H9 (cell line): ENCODE measurements around the gene EVC. TPM values are rescaled to one million over a fixed set of nuclear protein-coding genes. Genes with fewer than 3 reads are reported as not detected.

Source experiments
- DNase-seq: peaks from one replicate; pipeline ENCODE4 v3.0.0-alpha.2; 2017
- H2AFZ ChIP-seq: one replicate; pipeline ENCODE4 v1.6.1; 2013; ENCODE audit warnings: mild to moderate bottlenecking, low read length, control low read depth, moderate library complexity
- H2AK5ac ChIP-seq: 2 replicates; pipeline ENCODE4 v1.6.1; 2013; ENCODE audit warnings: low read length, control low read depth, mixed read lengths; ENCODE audit not compliant: insufficient read length
- H2BK120ac ChIP-seq: one replicate; pipeline ENCODE4 v1.6.1; 2013; ENCODE audit warnings: low read depth, mild to moderate bottlenecking, low read length, control low read depth, inconsistent platforms; ENCODE audit not compliant: poor library complexity, severe bottlenecking
- H2BK12ac ChIP-seq: 2 replicates; pipeline ENCODE4 v1.6.1; 2013; ENCODE audit warnings: low read length, control low read depth, mixed read lengths, low read depth; ENCODE audit not compliant: insufficient read length
- H2BK15ac ChIP-seq: 2 replicates; pipeline ENCODE4 v1.6.1; 2013; ENCODE audit warnings: low read depth, low read length, control low read depth
- H2BK20ac ChIP-seq: one replicate; pipeline ENCODE4 v1.6.1; 2013; ENCODE audit warnings: low read depth, mild to moderate bottlenecking, low read length, control low read depth, inconsistent platforms; ENCODE audit not compliant: poor library complexity, severe bottlenecking
- H2BK5ac ChIP-seq: 2 replicates; pipeline ENCODE4 v1.6.1; 2013; ENCODE audit warnings: low read length, control low read depth, mixed read lengths; ENCODE audit not compliant: insufficient read length
- H3K14ac ChIP-seq: 2 replicates; pipeline ENCODE4 v1.6.1; 2013; ENCODE audit warnings: low read length, control low read depth; ENCODE audit not compliant: insufficient read depth
- H3K18ac ChIP-seq: 2 replicates; pipeline ENCODE4 v1.6.1; 2013; ENCODE audit warnings: low read depth, mild to moderate bottlenecking, mixed read lengths, low read length, control low read depth; ENCODE audit not compliant: insufficient read length
- H3K23ac ChIP-seq: 2 replicates; pipeline ENCODE4 v1.6.1; 2013; ENCODE audit warnings: low read length, control low read depth, mixed read lengths, low read depth; ENCODE audit not compliant: insufficient read length
- H3K23me2 ChIP-seq: 2 replicates; pipeline ENCODE4 v1.6.1; 2013; ENCODE audit warnings: low read depth, mild to moderate bottlenecking, mixed read lengths, low read length, control low read depth; ENCODE audit not compliant: insufficient read length, poor library complexity, severe bottlenecking
- H3K27ac ChIP-seq: 2 replicates; pipeline ENCODE4 v1.5.1; 2013; ENCODE audit warnings: low read length, control low read depth, mixed read lengths, low read depth; ENCODE audit not compliant: insufficient read length
- H3K27me3 ChIP-seq: 2 replicates; pipeline ENCODE4 v1.6.1; 2013; ENCODE audit warnings: low read length, control low read depth, inconsistent platforms; ENCODE audit not compliant: insufficient read depth
- H3K4ac ChIP-seq: 2 replicates; pipeline ENCODE4 v1.6.1; 2013; ENCODE audit warnings: low read depth, mild to moderate bottlenecking, control low read depth, inconsistent platforms, low read length, moderate library complexity
- H3K4me1 ChIP-seq: 2 replicates; pipeline ENCODE4 v1.6.1; 2013; ENCODE audit warnings: low read length, control low read depth, inconsistent platforms; ENCODE audit not compliant: insufficient read depth
- H3K4me2 ChIP-seq: 2 replicates; pipeline ENCODE4 v1.6.1; 2013; ENCODE audit warnings: low read length, control low read depth, mixed read lengths; ENCODE audit not compliant: insufficient read length, insufficient read depth
- H3K56ac ChIP-seq: 2 replicates; pipeline ENCODE4 v1.6.1; 2013; ENCODE audit warnings: low read depth, mild to moderate bottlenecking, mixed read lengths, low read length, control low read depth; ENCODE audit not compliant: insufficient read length
- H3K79me1 ChIP-seq: 2 replicates; pipeline ENCODE4 v1.6.1; 2013; ENCODE audit warnings: low read depth, mild to moderate bottlenecking, moderate library complexity, low read length, control low read depth, inconsistent platforms; ENCODE audit not compliant: insufficient read depth, poor library complexity, severe bottlenecking
- H3K79me2 ChIP-seq: 2 replicates; pipeline ENCODE4 v1.6.1; 2013; ENCODE audit warnings: low read length, control low read depth, inconsistent platforms; ENCODE audit not compliant: insufficient read depth
- H3K9ac ChIP-seq: 2 replicates; pipeline ENCODE4 v1.6.1; 2013; ENCODE audit warnings: low read length, control low read depth, mixed read lengths; ENCODE audit not compliant: insufficient read length; ENCODE audit errors: extremely low read depth
- H3K9me3 ChIP-seq: one replicate; pipeline ENCODE4 v1.6.1; 2013; ENCODE audit warnings: low read depth, low read length, inconsistent platforms; ENCODE audit not compliant: control insufficient read depth
- H3T11ph ChIP-seq: one replicate; pipeline ENCODE4 v1.6.1; 2013; ENCODE audit warnings: mild to moderate bottlenecking, low read length, control low read depth, inconsistent platforms
- H4K20me1 ChIP-seq: one replicate; pipeline ENCODE4 v1.6.1; 2013; ENCODE audit not compliant: control insufficient read depth, insufficient read length, insufficient read depth
- H4K5ac ChIP-seq: 2 replicates; pipeline ENCODE4 v1.6.1; 2013; ENCODE audit warnings: low read depth, mild to moderate bottlenecking, mixed read lengths, low read length, control low read depth; ENCODE audit not compliant: insufficient read length
- H4K8ac ChIP-seq: replicated peaks from 2 replicates; pipeline ENCODE4 v1.6.1; 2013; ENCODE audit warnings: low read length, control low read depth, mixed read lengths, low read depth; ENCODE audit not compliant: insufficient read length
- H4K91ac ChIP-seq: 2 replicates; pipeline ENCODE4 v1.6.1; 2013; ENCODE audit warnings: low read depth, mild to moderate bottlenecking, moderate library complexity, mixed read lengths, low read length, control low read depth; ENCODE audit not compliant: insufficient read length
- H3K27ac Mint-ChIP-seq, 3 experiments: 2 replicates in 2 of 3; 3 replicates in 1 of 3; pipeline ENCODE4 v1.8.0; 2020 to 2021; ENCODE audit warnings: mixed read lengths in 3 of 3, mild to moderate bottlenecking in 1 of 3, moderate library complexity in 1 of 3
- H3K27me3 Mint-ChIP-seq: 2 replicates; pipeline ENCODE4 v1.8.0; 2021; ENCODE audit warnings: low read depth, mild to moderate bottlenecking, moderate library complexity, mixed read lengths
- H3K36me3 Mint-ChIP-seq, 3 experiments: 2 replicates in 2 of 3; 3 replicates in 1 of 3; pipeline ENCODE4 v1.8.0; 2020 to 2021; ENCODE audit warnings: low read depth in 3 of 3, mixed read lengths in 3 of 3; ENCODE audit not compliant: insufficient read depth in 1 of 3
- H3K4me1 Mint-ChIP-seq, 2 experiments: 2 replicates each; pipeline ENCODE4 v1.8.0; 2020; ENCODE audit warnings: mixed read lengths in 2 of 2
- H3K4me3 Mint-ChIP-seq, 2 experiments: 2 replicates in 1 of 2; 3 replicates in 1 of 2; pipeline ENCODE4 v1.8.0; 2020 to 2021; ENCODE audit warnings: mild to moderate bottlenecking in 2 of 2, mixed read lengths in 2 of 2, moderate library complexity in 1 of 2
- H3K9me3 Mint-ChIP-seq, 2 experiments: 2 replicates in 1 of 2; 3 replicates in 1 of 2; pipeline ENCODE4 v1.8.0; 2020; ENCODE audit warnings: mild to moderate bottlenecking in 2 of 2, mixed read lengths in 2 of 2, moderate library complexity in 1 of 2
- CTCF ChIP-seq: fragments of 200-600 bp; sonication (generic); conservative IDR thresholded peaks from 3 replicates; pipeline ENCODE4 v1.8.0; 2021; ENCODE audit warnings: antibody characterized with exemption, mild to moderate bottlenecking
- WGBS: extraction: QIAGEN DNeasy Blood & Tissue Kit; methylation state at CpG from one replicate; pipeline ENCODE4 v1.1.7; 2013; ENCODE audit warnings: missing lambda C conversion rate, low lambda C conversion rate, mixed read lengths; ENCODE audit not compliant: insufficient read length; ENCODE audit errors: extremely low coverage; 5-methylcytosine and 5-hydroxymethylcytosine counted together
- total RNA-seq: library from RNA; stranded (reverse); gene quantifications from 2 replicates; pipeline ENCODE4 v1.2.1, GENCODE V29; 2021

Gene EVC
- total RNA-seq, 1 experiment from 2014 or later: 10.1 TPM

DNA sequence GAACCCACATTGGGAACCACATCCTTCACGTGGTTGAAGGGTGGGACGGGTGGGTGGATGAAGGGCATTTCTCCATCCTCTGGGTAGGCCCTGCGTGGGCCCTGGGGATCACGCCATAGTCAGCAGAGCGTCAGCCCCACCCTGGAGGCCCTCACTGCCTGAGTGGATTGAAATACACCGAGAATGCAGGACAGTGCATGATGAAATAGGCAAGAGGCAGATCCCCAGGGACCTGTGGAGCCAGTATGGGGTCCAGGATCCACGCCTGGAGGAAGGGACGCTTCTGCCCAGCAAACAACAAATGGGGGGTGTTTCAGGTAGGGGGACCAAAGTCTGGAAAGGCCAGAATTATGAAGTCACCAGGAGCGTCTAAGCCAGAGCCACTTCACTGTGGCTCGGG lies 19.4 kb downstream of the EVC start:
- H3K18ac ChIP-seq: no peak overlapping the region
- no peaks in the 10 kb centered on the region for H3K4me1 ChIP-seq
- H3K79me2 ChIP-seq: no peaks in the 10 kb centered on the region
- no peaks in the 10 kb centered on the region for H4K20me1 ChIP-seq
- H3K4ac ChIP-seq: no peak overlapping the region
- Mint-ChIP-seq H3K36me3 (peaks cover 18 to 54% (median 38%) of the 10 kb centered on the region in 3 experiments), H3K27ac (peak overlapping the region; percentile 31 to 91 (median 78); a peak in 4 of 7 replicates), H3K4me1 (0 out of 4 replicates have a peak, but pooled peaks cover 0 to 4% of the 10 kb centered on the region in 2 experiments), H3K4me3 (no peak overlapping the region), H3K9me3 (peaks cover 0 to 2% of the 10 kb centered on the region in 2 experiments; a peak in 2 of 5 replicates), H3K27me3 (no peaks in the 10 kb centered on the region; the same call in none of the 2 replicates)
- no peak for DNase-seq
- H2AFZ ChIP-seq: no peak overlapping the region
- H2BK15ac ChIP-seq: no peak overlapping the region
- H3K23ac ChIP-seq: no peak overlapping the region
- H4K8ac ChIP-seq: no peak overlapping the region
- no peaks in the 10 kb centered on the region for H3K79me1 ChIP-seq
- H3K14ac ChIP-seq: no peak overlapping the region
- TF ChIP-seq CTCF: no peak
- no peaks in the 10 kb centered on the region for H3K23me2 ChIP-seq
- no peak overlapping the region for H2BK120ac ChIP-seq
- no peak overlapping the region for H2BK20ac ChIP-seq
- no peak overlapping the region for H4K5ac ChIP-seq
- H3T11ph ChIP-seq: no peak overlapping the region
- H4K91ac ChIP-seq: no peak overlapping the region
- H3K56ac ChIP-seq: no peak overlapping the region
- no peak overlapping the region for H3K4me2 ChIP-seq
- no peak overlapping the region for H2AK5ac ChIP-seq
- no peak overlapping the region for H2BK12ac ChIP-seq
- no peaks in the 10 kb centered on the region for H3K27me3 ChIP-seq
- no peak overlapping the region for H3K27ac ChIP-seq
- H3K9me3 ChIP-seq: no peaks in the 10 kb centered on the region
- no CpG with 5 or more reads among the region's 10 CpGs for WGBS
- no peak overlapping the region for H2BK5ac ChIP-seq
- no peak overlapping the region for H3K9ac ChIP-seq
